Left forelimb (tissue), 1 donor: ENCODE measurements around the gene CELA1.
"Not testable (repeated sequence)": the region's sequence is repeated elsewhere in the genome, so short reads cannot be mapped to it uniquely, and the experiment has no call there.

ENCODE experiments used
- DNase-seq: peaks from one replicate; pipeline ENCODE4 v3.0.0-alpha.2; 2018; ENCODE audit warnings: low spot score

The CELA1 gene

DNA sequence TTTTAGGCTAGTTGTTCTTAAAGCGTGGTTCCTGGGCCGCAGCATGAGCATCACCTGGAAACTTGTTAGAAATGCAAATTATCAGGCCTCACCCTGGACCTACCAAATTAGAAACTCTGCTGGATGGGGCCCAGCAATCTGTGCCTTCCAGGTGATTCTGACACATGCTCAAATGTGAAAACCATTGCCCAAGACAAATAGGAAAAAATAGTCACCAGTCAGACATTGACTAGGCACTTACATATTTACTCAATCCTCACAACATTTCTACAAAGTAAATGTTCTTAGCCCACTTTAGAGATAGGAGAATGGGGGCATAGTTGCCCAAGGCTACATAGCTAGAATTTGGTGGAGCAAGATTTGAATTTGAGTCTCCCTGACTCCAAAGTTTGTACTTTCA lies 3.3 kb downstream of the CELA1 start:
- DNase-seq, result no peak

DNA sequence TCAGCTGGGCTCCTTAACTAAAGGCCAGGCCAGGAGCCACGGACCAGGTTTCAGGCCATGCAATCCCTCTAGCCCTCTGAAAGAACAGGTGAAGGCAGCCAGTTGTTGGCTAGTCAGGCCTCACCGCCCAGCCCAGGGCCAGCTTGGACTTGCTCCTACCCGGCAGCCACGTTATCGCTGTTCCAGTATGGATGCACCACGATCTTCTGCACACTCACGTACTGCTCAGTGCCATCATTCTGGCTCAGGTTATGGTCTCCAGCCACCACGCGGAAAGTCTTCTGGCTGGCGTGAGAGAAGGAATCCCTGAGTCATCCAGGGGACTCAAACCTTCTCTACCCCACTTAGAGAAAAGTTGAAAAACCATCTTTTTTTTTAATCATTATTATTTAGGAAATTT lies 4.1 kb downstream of the CELA1 start:
- no peak for DNase-seq

DNA sequence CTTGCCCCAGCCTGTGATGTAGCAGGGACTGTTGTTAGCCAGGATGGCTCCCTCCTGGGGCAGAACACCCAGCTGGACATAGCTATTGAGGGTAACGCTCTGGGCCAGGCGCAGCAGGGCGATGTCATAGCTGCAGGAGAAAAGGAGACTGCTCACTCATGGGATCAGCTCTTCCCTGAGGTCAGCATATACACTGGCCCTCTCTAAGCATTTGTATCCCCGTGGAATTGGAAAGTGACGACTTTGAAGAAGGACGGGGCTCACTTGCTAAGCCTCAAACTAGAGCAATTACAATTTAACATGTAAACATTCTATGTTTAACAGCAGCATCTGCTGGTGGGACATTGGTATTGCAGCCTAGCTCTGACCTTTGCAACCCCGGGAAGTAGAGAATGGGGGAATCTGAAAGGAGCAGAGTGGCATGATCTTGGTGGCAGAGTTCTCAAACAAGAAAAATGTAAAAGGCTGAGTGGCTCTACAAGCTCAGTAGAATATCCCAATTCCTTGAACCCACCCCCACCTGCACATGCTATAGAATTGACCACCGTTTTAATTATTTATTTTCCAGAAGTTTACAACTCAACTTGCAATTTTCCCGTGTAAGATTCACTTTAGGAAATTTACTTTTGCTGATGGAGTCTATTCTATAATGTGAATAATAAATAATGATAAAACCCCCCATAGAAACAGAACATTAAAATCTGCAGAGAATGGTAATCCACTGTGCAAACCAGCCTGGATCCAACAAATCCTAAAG lies 5.0 kb downstream of the CELA1 start:
- no peak for DNase-seq

DNA sequence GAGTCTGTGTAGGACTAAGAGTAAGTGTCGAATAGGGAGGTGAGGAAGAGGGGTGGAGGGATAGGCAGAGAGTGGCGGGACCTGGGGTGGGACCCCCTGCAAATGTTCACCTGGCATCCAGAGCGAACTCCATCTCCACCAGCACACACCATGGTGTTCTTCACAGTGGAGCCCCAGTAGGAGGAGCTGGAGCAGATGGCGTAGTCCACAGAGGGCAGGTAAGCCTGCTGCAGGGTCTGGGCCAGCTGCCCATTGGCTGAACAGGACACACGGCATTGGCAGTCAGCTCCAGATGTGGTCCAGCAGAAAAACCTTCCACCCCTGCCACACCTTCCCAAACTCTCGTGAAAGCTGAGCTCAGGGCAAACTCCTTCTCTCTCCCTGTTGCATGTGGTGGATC lies 6.7 kb downstream of the CELA1 start:
- no peak for DNase-seq

DNA sequence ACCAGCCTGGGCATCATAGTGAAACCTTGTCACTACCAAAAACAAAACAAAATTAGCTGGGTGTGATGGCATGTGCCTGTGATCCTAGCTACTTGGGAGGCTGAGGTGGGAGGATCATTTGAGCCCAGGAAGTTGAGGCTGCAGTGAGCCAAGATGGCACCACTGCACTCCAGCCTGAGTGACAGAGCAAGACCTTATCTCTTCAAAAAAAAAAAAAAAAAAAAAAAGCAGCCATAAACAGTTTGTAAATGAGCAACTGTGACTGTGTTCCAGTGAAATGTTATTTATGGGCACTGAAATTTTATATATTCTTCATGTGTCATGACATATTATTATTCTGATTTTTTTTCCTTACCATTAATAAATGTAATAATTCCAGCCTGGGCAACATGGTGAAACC lies 9.1 kb downstream of the CELA1 start:
- DNase-seq, result not testable (repeated sequence)

DNA sequence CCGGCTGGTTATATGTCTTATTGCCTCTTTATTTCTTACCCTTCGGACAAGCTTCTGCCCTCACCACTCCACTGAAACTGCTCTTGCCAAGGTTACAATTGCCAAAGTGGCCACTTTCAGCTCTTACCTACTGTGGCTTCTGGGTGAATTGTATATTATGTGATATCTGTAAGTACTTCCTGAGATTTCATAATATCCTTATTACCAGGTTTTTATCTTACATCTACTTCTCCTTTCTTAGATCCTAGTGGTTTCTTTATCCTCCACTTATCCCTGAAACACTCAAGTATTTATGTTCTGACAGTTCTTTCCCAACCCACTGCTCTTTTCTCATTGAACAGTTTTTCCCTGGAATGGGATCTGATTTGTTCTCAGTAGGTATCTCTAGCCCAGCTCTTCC lies 10.5 kb downstream of the CELA1 start:
- DNase-seq, result no peak

DNA sequence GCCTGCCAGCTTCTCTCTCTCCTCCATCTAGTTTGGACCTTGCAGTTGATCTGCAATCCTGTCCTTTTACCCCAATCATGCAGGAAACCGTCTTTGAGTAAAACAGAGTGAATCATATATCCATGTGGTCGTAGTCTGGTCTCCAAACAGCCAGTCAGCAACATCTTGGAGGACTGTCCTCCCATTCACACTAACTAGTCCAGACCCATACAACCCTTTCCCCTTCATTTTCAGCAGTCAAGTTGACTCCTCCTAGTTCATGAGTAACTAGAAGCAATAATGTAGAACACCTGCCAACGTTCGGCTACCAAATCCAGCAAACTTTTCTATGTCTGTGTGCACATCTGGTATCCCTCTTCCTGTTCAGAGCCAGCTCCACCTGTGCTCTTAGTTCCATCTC lies 11.7 kb downstream of the CELA1 start:
- DNase-seq, result no peak

DNA sequence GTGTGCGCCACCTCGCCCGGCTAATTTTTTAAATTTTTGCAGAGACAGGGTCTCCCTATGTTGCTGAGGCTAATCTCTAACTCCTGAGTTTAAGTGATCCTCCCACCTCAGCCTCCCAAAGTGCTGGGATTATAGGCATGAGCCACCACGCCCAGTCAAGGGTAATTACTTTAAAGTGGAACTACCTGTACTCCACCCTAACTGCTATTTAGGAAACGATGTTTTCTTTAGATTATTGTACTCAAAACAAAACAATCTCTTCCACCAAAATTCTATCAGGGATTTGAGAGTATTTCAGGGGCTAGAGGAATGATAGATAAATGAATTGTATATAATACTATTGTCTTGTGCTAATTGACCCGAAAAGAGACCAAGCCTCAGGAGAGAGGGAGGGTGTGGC lies 12.9 kb downstream of the CELA1 start:
- DNase-seq, result no peak

DNA sequence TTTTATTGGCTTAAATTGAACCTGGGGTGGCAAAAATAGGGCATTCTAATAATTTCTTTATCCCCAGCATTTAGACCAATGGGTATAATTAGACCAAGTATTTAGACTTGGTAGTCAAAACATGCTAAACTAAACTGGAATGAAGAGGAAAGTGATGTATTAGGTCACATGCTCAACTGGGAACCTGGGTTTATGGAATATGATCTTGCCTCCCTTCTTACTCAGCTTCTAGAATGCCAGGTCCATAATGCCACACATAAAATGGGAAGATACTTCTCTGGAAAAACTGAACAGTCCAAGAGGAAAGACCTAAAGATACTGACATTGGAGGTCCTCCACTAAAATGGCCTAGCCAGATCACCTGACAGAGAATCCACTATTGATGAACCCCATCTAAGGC lies 16.3 kb downstream of the CELA1 start:
- DNase-seq, result no peak

DNA sequence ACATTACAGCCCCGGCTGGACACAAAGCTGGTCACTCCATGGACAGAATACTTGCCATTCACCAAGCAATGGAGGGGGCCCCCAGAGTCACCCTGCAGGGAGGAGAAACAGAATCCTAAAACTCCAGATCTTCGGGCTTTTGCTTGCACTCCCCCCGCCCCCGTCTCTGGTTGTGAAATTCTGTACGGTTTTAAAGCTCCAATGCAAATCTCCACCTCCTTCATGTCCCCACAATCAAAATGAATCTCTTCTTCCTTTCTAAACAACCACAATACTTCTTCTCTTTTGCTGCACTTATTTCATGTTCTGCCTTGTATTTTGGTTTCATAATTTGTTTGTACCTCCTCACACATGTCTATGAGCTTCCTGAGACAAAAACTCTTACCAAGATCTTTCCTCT lies 16.7 kb downstream of the CELA1 start:
- DNase-seq, result no peak

DNA sequence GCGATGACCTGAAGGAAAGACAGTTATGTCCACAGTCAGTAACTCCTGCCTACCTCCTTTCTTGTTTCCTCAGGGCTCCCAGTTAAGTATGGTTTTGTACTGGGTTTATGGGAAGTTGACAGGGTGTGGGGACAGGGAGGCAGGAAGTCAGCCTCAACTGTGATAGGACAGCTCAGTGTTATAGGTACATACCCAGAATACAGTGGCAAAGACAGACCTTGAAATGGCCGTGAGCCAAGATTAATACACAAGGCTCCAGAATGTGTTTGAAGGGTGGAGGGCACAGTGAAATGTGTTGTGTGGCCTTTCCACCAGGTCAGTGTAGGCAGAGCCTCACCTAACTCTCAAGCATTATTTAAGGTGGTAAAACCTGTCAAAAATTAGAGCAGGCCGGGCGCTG lies 17.9 kb downstream of the CELA1 start:
- DNase-seq, result no peak

DNA sequence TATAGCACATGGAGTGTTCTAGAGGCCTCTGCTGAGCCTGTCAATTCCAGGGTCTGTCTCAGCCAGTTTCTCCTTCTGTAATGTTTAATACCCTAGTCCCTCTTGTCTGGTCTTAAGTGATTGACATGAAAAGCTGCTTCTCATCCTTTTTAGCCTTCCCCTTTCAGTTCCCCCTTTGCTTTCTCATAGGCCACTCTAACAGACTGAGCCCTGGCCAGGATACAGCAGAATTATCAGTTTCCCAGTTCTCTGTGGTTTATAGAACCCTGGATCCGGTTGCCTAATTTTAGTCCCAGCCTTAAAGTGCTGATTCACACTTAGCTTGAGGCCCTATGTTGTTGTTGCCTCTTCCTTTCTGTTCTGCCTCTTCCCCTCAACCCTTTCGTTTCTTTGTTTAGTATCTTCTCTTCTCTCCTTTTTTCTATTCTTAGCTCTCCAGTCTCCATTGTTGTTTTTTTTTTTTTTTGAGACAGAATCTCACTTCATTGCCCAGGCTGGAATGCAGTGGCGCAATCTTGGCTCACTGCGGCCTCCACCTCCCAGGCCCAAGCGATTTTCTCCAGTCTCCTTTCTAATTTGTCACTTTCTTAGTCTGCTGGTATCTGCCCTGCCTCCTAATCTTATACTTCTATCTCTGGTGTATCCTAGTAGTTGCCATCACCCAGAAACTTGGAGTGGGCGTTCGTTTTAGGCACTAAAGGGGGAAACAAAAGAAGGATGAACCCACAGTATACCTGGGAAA lies 19.6 kb downstream of the CELA1 start:
- no peak for DNase-seq

DNA sequence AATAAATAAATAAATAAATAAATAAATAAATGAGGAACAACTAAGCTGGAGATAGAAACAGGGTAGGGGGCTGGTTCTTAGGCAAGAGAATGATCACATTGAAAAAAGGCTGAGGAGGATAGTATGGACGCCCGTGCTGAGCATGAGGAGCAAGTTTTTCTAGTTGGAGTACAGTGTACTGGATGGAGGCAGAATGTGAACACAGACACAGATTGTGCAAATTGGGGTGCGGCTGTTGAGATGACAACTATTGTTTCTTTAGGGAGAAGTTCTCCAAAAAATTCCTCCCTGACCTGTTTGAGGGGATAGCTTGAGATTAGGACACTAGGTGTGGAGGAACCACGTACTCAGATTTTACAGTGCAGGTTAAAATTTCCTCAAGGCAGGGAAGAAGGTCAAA lies 21.5 kb downstream of the CELA1 start:
- no peak for DNase-seq

DNA sequence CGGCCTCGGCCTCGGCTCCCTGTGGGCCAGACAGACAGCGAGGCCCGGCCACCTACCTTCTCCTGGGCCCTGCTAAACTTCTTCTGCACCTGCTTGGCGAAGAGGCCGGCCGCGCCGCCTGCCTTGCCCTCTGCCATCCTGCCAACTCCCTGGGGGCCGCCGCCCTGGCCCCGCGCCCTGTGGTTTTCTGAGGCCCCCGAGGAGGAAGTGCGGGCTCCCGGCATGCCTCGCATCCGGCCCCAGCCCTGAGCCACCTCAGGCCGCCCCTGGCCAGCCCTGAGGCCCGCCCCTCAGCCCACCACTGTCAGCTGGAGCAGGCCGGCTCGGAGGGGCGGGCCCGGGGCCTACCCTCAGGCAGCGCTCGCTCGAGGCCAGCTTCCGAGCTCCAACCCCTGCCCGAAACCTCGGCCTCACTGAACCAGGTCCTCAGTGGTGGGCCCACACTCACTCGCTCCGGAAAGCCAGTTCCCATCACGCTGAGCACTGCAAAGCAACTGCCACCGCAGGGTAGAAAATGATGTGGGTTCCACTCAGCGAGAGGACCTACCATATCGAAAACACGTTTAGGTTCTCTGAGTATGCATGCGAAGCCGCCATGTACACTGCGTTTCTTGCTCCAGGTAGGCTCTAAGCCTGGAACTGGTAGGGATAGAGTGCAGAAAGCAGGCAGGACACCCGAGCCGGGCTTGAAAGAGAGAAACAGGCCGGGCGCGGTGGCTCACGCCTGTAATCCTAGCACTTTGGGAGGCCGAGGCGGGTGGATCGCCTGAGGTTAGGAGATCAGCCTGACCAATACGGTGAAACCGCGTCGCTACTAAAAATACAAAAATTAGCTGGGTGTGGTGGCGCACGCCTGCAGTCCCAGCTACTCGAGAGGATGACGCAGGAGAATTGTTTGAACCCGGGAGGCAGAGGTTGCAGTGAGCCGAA lies 22.2 kb downstream of the CELA1 start, which contains the start of gene BIN2:
Gene BIN2, minus strand, starts transcription at position 209 of the 930 bp plus-strand sequence. Its CDS starts 72 bp downstream, at position 137.
- DNase-seq, result no peak

DNA sequence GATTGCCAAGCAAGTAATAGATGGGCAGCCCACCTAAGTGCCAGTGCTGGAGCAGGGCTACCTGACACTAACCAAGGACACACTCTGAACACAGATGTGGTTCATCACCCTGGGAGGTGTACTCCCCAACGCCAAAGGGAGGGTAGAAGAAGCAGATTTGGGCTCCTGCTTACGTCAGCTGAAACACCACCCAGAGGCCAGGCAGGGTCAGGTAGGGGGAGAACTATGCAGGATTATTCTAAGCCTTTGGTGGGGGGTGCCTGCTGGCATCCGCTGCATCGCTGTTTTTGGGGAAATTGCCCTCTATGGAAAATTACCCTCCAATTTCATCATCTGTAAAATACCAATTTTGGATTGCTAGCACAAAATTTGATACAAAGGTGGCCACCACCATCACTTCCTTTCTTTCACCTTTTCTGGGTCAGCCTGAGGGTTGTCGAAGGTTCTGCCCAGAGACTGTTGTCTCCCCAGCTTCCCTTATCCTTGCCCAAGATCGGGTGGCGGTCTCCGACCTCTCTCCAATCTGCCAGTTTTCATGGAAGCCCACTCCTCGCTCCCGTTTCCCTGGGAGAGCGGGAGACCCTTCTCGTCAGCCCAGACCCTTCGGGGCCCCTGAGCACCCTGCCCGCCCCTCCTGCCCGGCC lies 23.0 kb downstream of the CELA1 start:
- no peak for DNase-seq

DNA sequence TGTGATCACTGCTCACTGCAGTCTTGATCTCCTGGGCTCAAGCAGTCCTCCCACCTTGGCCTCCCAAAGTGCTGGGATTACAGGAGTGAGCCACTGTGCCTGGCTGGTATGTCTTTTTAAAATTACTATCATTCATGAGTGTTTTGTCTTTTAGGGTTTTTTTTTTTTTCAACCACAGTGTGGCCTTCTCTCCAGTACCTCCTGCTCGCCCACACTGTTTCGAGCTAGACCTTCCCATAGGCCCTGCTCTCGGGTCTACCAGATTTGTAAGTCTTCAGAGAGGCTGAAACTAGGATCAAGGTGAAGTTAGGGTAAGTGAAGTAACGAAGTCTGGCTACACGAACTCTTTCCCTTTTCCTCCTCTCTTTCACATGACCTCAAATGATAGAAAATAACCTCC lies 24.0 kb downstream of the CELA1 start:
- no peak for DNase-seq

DNA sequence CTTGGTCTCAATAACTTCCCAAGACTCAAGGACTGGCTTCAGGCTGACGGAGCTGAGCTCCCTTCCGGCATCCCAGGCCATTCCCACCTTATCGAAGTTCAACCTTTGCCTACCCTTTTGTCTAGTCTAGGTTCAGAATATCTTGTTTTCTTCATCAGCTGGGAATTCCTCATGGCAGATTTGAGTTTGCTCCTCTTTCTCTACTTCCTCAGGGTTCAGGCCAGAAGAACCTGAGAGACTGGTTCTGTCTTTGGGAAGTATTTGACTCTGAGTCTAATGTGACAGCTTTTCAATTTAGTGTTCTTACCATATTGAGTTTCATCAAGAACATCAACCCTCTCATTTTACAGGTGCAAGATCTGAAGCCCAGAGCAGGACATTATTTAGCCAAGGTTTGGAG lies 24.6 kb downstream of the CELA1 start:
- no peak for DNase-seq

DNA sequence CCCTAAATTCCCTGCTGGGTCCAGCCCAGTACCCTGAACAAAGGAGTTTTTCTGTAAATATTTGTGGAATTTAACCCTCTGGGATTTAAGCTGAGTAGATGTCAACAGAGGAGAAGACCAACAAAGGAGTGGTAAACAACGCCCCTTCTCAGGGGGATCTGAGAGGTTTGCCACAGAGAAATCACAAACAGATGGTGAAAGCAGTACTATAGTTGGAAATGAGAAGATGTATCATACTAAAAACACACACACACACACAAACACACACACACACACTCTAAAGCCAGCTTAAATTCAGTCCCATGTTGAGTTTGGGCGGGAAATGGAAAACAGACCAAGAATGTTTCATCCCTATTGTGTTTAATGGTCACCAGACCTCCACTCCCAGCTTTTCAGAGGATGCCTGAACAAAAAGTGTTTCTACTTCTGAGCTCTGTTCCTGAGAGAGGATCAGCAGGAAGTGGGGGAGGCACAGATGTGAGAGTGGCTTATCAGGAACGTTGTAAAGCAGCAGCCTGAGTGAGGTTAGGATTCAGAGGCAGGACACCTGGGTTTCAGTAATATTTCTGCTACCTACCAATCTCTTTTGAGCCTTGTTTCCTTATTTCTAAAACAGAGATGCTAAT lies 25.7 kb downstream of the CELA1 start:
- DNase-seq, result no peak

DNA sequence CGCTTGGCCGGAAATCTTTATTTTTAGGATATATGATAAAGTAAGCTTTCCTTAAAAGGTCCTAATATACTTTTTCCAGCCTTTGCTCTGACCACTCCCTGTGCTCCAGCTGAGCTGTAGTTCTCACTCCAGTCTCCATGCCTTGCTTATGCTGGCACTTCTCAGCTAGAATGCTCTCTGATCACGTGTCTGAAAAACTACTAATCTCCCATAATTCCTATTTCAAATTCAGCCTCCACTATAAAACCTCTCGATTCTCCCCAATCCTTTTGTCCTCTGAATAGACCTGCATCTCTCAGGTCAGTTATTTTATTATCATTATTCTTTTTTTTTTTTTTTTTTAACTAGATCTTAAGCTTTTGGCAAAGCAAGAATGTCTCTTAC lies 26.2 kb downstream of the CELA1 start:
- no peak for DNase-seq

DNA sequence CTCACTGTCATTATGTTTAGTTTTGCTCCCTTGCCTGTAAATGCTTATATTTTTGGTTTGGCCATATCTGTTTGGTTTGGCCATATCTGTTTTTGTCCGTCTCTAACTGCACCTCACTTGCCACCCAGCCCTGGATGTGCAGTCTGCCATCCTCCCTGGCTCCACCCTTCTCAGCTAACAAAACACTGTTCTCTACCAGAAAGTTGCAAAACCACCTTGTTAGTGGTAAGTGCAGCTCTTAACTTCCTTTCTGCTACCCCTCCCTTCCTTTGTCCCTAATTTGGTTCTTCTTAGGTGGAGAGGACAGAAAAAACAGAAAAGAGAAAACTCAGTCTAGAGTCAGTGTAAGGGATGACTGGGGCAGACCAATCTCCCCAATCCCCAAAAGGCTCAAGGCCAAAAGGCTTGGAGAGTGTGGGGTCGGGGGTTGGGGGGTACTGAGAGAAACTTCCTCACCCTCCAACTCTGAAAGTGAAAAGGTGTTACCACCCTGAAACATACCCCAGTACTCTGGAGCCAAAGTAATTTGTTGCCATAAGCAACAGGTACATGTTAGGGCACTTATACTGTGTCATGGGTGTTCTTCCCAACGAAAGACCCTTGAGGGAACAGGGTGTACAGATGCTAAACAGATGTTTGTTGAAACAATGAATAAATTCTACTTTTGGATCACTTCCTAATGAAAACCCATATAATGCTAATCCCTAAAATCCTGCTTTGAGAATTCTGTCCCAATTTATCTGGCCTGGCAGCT lies 27.5 kb downstream of the CELA1 start:
- DNase-seq, result no peak
